ENCODE measurements around the gene PLK1. TPM values are rescaled to one million over a fixed set of nuclear protein-coding genes. Genes with fewer than 3 reads are reported as not detected.

PLK1 gene
- polyA plus RNA-seq, 1 donor from 2014 or later = 0.21 TPM

DNA sequence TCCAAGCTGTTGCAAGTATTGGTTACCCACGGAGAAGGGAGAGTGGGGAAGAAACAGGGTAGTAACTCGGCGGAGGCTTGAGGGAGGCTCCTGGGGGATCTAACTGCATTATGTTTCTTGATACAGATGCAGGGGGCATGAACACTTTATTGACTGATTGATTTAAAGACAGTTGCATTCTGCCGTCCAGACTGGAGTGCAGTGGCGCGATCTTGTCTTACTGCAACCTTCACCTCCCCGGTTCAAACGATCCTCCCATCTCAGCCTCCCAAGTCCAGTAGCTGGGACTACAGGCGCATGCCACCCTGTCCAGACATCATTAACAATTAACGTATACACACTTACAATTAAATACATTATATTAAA lies 49.4 kb downstream of the PLK1 start:
- Histone ChIP-seq H3K27me3 (ENCODE audit: insufficient read depth, low read depth, low read length) (no peaks in the 10 kb centered on the region), H2AFZ (ENCODE audit: low read depth, low read length) (no peak overlapping the region), H3K79me2 (replicated peaks; ENCODE audit: insufficient read depth, low read length) (no peaks in the 10 kb centered on the region), H3K4me2 (ENCODE audit: low read length) (no peak overlapping the region), H3K4me3 (ENCODE audit: low read length) (no peak overlapping the region), H3K36me3 (ENCODE audit: insufficient read depth, low read length) (no peaks in the 10 kb centered on the region), H3K27ac (ENCODE audit: low read length) (no peak overlapping the region), H3K9me2 (ENCODE audit: insufficient read depth, low read length) (no peaks in the 10 kb centered on the region), H4K20me1 (ENCODE audit: insufficient read depth) (no peaks in the 10 kb centered on the region), H3K9me3 (ENCODE audit: low read length) (no peaks in the 10 kb centered on the region), H3K9ac (ENCODE audit: low read length) (no peak overlapping the region), H3F3A (ENCODE audit: insufficient read depth, low read length, poor library complexity, severe bottlenecking) (no peaks in the 10 kb centered on the region)
- TF ChIP-seq, protein P1, sequence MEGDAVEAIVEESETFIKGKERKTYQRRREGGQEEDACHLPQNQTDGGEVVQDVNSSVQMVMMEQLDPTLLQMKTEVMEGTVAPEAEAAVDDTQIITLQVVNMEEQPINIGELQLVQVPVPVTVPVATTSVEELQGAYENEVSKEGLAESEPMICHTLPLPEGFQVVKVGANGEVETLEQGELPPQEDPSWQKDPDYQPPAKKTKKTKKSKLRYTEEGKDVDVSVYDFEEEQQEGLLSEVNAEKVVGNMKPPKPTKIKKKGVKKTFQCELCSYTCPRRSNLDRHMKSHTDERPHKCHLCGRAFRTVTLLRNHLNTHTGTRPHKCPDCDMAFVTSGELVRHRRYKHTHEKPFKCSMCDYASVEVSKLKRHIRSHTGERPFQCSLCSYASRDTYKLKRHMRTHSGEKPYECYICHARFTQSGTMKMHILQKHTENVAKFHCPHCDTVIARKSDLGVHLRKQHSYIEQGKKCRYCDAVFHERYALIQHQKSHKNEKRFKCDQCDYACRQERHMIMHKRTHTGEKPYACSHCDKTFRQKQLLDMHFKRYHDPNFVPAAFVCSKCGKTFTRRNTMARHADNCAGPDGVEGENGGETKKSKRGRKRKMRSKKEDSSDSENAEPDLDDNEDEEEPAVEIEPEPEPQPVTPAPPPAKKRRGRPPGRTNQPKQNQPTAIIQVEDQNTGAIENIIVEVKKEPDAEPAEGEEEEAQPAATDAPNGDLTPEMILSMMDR (IDR thresholded peaks at IDR 0.05; ENCODE audit: poor library complexity, severe bottlenecking) = no peak
- TF ChIP-seq MXI1 (conservative IDR thresholded peaks at IDR 0.05; ENCODE audit: poor library complexity, severe bottlenecking) (no peak), TAF1 (IDR thresholded peaks at IDR 0.05; ENCODE audit: low read depth) (no peak), POLR2AphosphoS5 (IDR thresholded peaks at IDR 0.05) (no peak), EP300 (conservative IDR thresholded peaks at IDR 0.05; ENCODE audit: poor library complexity, severe bottlenecking) (no peak), SMC3 (conservative IDR thresholded peaks at IDR 0.05; ENCODE audit: poor library complexity) (no peak), EZH2 (IDR thresholded peaks at IDR 0.05; ENCODE audit: borderline replicate concordance, insufficient read depth, low read length, poor library complexity, severe bottlenecking) (no peak), RAD21 (conservative IDR thresholded peaks at IDR 0.05) (no peak)
- TF ChIP-seq, protein P2, sequence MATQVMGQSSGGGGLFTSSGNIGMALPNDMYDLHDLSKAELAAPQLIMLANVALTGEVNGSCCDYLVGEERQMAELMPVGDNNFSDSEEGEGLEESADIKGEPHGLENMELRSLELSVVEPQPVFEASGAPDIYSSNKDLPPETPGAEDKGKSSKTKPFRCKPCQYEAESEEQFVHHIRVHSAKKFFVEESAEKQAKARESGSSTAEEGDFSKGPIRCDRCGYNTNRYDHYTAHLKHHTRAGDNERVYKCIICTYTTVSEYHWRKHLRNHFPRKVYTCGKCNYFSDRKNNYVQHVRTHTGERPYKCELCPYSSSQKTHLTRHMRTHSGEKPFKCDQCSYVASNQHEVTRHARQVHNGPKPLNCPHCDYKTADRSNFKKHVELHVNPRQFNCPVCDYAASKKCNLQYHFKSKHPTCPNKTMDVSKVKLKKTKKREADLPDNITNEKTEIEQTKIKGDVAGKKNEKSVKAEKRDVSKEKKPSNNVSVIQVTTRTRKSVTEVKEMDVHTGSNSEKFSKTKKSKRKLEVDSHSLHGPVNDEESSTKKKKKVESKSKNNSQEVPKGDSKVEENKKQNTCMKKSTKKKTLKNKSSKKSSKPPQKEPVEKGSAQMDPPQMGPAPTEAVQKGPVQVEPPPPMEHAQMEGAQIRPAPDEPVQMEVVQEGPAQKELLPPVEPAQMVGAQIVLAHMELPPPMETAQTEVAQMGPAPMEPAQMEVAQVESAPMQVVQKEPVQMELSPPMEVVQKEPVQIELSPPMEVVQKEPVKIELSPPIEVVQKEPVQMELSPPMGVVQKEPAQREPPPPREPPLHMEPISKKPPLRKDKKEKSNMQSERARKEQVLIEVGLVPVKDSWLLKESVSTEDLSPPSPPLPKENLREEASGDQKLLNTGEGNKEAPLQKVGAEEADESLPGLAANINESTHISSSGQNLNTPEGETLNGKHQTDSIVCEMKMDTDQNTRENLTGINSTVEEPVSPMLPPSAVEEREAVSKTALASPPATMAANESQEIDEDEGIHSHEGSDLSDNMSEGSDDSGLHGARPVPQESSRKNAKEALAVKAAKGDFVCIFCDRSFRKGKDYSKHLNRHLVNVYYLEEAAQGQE (IDR thresholded peaks at IDR 0.05; ENCODE audit: borderline replicate concordance) = no peak

DNA sequence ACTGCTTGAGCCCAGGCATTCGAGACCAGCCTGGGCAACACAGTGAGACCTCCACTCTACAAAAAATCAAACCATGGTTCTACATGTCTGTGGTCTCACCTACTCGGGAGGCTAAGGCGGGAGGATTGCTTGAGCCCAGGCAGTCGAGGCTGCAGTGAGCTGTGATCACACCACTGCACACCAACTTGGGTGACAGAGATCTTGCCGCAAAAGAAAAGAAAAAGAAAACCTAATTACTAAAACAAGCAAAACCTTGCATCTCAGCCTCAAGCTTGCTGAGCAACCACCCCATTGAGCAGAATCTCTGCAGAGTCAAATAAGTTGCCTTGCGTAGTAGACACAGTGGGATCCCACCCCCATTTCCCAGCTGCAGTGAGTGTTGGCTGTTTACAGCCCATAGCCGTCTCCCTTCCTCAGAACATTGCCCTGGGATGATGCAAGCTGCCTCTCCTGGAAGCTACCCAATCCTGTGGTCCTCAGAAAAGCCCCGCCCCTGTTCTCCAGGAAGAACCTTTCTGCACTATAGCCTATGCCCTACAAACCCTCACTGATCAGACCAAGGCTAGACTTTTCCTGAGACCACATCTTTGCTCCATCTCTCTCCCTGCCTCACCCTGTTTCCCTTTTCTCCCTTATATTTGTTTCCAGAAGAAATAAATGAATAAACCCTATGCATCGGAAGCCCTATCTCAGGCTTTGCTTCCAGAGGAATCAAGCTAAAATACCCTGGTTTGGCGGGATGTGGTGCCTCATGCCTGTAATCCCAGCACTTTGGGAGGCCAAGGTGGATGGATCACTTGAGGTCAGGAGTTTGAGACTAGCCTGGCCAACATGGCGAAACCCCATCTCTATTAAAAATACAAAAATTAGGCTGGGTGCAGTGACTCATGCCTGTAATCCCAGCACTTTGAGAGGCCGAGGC lies 51.1 kb downstream of the PLK1 start:
- Histone ChIP-seq H3K4me3 (ENCODE audit: low read length) (no peak overlapping the region), H3K9me3 (ENCODE audit: low read length) (no peaks in the 10 kb centered on the region), H3K36me3 (ENCODE audit: insufficient read depth, low read length) (no peaks in the 10 kb centered on the region), H3K27me3 (ENCODE audit: insufficient read depth, low read depth, low read length) (no peaks in the 10 kb centered on the region), H3K9ac (ENCODE audit: low read length) (no peak overlapping the region), H2AFZ (ENCODE audit: low read depth, low read length) (no peak overlapping the region), H3K79me2 (replicated peaks; ENCODE audit: insufficient read depth, low read length) (no peaks in the 10 kb centered on the region), H3K9me2 (ENCODE audit: insufficient read depth, low read length) (no peaks in the 10 kb centered on the region), H3F3A (ENCODE audit: insufficient read depth, low read length, poor library complexity, severe bottlenecking) (no peaks in the 10 kb centered on the region), H3K4me2 (ENCODE audit: low read length) (no peak overlapping the region), H4K20me1 (ENCODE audit: insufficient read depth) (no peaks in the 10 kb centered on the region), H3K27ac (ENCODE audit: low read length) (no peak overlapping the region)
- TF ChIP-seq MXI1 (conservative IDR thresholded peaks at IDR 0.05; ENCODE audit: poor library complexity, severe bottlenecking) (no peak), SMC3 (conservative IDR thresholded peaks at IDR 0.05; ENCODE audit: poor library complexity) (no peak), POLR2AphosphoS5 (IDR thresholded peaks at IDR 0.05) (no peak)
- TF ChIP-seq, protein P2 (IDR thresholded peaks at IDR 0.05; ENCODE audit: borderline replicate concordance) = no peak
- TF ChIP-seq, protein P1 (IDR thresholded peaks at IDR 0.05; ENCODE audit: poor library complexity, severe bottlenecking) = no peak

Data from neural cell (in vitro differentiated cells).